ENCODE results near the gene BCAN.

The BCAN gene

DNA sequence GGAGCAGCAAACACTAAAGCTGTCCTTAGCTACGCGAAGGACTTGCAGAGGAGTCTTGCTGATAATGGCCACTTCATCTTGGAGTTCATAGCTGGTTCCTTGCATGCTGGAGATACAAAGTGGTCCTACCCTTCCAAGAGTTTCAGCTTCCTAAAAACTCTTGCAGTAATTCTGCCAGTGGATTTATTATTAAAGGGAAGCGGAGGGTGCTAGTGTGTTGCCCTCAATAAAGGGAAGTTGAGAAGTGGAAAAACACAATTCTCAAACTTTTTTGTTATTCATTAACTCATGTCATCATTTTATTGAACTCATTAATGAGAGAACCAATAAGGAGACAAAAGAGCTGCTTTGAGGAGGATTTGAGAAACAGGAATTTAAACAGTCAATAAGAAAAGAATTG, 29.3 kb upstream of the BCAN start:
- Histone ChIP-seq H3K9me3 (ENCODE audit: severe bottlenecking) (no peaks in the 10 kb centered on the region), H3K27ac (no peak overlapping the region), H3K36me3 (no peaks in the 10 kb centered on the region), H3K4me3 (ENCODE audit: low read depth, low read length) (no peak overlapping the region), H3K27me3 (ENCODE audit: insufficient read depth, low read depth, severe bottlenecking) (no peaks in the 10 kb centered on the region)
- TF ChIP-seq, protein P1, sequence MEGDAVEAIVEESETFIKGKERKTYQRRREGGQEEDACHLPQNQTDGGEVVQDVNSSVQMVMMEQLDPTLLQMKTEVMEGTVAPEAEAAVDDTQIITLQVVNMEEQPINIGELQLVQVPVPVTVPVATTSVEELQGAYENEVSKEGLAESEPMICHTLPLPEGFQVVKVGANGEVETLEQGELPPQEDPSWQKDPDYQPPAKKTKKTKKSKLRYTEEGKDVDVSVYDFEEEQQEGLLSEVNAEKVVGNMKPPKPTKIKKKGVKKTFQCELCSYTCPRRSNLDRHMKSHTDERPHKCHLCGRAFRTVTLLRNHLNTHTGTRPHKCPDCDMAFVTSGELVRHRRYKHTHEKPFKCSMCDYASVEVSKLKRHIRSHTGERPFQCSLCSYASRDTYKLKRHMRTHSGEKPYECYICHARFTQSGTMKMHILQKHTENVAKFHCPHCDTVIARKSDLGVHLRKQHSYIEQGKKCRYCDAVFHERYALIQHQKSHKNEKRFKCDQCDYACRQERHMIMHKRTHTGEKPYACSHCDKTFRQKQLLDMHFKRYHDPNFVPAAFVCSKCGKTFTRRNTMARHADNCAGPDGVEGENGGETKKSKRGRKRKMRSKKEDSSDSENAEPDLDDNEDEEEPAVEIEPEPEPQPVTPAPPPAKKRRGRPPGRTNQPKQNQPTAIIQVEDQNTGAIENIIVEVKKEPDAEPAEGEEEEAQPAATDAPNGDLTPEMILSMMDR (IDR thresholded peaks at IDR 0.05; ENCODE audit: low read depth, low read length), result no peak
- no peak for DNase-seq

DNA sequence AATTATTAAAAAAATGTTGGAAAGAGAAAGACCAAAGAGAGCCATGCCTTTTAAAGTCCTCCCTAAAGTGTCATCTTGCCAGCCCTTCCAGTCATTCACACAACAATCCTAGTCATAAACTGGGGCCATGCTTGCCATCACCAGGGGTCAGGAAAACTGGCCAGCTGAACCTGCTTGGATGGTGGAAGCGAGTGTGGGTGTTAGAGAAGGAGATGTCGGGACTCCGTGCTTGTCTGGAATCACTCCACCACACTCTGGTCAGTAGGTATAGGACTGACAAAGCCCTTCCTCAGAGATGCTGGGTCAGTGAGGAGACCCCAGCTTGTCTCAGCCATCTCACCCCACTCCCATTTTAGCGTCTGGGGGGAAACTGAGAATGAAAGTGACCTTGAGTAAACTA, 26.0 kb upstream of the BCAN start:
- no peaks in the 10 kb centered on the region for H3K36me3 ChIP-seq
- TF ChIP-seq, protein P1 (IDR thresholded peaks at IDR 0.05; ENCODE audit: low read depth, low read length), result no peak
- DNase-seq, result no peak
- H3K27ac ChIP-seq, result no peak overlapping the region
- H3K4me3 ChIP-seq (ENCODE audit: low read depth, low read length), result no peak overlapping the region
- H3K9me3 ChIP-seq (ENCODE audit: severe bottlenecking), result no peaks in the 10 kb centered on the region
- no peaks in the 10 kb centered on the region for H3K27me3 ChIP-seq (ENCODE audit: insufficient read depth, low read depth, severe bottlenecking)

DNA sequence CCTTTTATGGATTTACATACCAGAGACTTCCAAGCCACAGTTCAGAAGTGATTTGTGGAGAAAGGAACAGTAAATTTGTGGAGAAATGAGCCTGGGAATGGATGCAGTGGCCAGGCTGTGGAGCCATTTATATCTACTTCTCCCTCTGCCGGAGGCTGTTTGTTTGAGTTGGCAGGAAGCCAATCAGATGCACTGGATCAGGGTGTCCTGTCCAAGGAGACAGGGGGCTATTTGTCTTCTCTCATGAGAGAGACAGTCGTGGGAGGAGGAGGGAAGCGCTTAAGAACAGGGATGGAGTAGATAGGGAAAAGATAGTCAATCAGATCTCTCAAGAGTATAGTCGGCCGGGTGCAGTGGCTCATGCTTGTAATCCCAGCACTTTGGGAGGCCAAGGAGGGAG, 25.5 kb upstream of the BCAN start:
- TF ChIP-seq, protein P1 (IDR thresholded peaks at IDR 0.05; ENCODE audit: low read depth, low read length), result 0 out of 2 replicates have a peak, but pooled peaks have one; percentile 10
- DNase-seq, result peak; percentile 70
- no peak overlapping the region for H3K27ac ChIP-seq
- no peaks in the 10 kb centered on the region for H3K36me3 ChIP-seq
- H3K4me3 ChIP-seq (ENCODE audit: low read depth, low read length), result no peak overlapping the region
- no peaks in the 10 kb centered on the region for H3K9me3 ChIP-seq (ENCODE audit: severe bottlenecking)
- H3K27me3 ChIP-seq (ENCODE audit: insufficient read depth, low read depth, severe bottlenecking), result no peaks in the 10 kb centered on the region

DNA sequence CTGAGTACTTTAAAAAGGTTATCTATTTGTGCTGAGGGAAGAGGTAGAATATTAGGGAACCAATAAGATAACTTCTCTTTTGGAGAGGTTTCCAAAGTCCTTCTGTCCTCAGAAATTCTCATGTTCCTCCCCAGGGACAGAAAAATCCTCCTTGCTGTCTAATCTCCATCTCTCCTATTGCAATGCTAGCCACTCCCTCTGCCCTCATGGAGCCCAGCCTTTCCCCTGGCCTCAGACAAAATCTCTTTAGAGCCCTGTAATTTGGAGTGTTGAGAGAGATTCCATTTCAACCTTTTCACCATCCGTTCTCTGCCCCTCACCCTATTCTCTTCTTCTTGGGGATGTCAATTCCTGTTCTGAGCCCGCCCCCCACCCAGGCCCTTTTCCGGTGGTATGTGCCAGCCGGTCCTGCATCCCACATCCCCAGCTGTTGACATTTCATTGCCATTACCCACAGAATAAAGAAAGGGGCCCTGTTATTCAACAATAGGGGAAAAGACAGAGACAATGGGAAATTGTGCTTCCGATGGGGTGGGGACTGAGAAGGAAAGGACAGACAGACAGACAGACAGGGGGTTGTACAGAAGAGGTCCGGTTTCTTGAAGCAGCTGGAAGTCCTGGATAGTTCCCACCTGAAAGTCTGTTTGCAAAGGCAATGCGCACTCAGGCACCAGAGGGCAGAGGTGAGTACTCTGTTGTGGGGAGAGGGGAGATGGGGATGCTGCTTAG, 22.9 kb upstream of the BCAN start, which contains the start of gene HAPLN2:
HAPLN2 (plus strand) TSS at position 563 of the 729 bp plus-strand sequence. CDS start 4,076 bp downstream, outside the sequence.
- Histone ChIP-seq H3K27me3 (ENCODE audit: insufficient read depth, low read depth, severe bottlenecking) (peaks cover 4% of the 10 kb centered on the region), H3K36me3 (no peaks in the 10 kb centered on the region), H3K9me3 (ENCODE audit: severe bottlenecking) (no peaks in the 10 kb centered on the region), H3K27ac (no peak within 1 kb of the TSS), H3K4me3 (ENCODE audit: low read depth, low read length) (no peak within 1 kb of the TSS)
- peak; percentile 85 for DNase-seq
- TF ChIP-seq, protein P1 (IDR thresholded peaks at IDR 0.05; ENCODE audit: low read depth, low read length), result peak; percentile 95

DNA sequence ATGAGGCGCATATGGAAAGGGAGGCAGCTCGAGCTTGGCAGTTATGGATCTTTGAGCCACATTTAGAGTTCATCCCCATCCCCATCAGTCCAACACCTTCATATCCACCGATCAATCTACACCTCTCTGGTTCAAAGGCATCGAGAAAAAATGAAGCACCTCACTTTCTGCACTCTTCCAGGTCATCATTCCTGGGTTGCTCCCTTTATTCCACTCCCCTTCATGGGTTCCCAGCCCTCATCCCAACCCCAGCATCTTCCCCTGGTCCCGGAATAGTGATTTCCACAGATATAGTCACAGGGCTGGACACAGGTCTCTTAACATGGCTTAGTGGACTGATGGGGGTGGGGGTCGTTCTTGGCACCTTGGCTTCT, 22.3 kb upstream of the BCAN start:
- no peaks in the 10 kb centered on the region for H3K9me3 ChIP-seq (ENCODE audit: severe bottlenecking)
- TF ChIP-seq, protein P1 (IDR thresholded peaks at IDR 0.05; ENCODE audit: low read depth, low read length), result no peak
- H3K36me3 ChIP-seq, result no peaks in the 10 kb centered on the region
- no peak for DNase-seq
- no peak overlapping the region for H3K27ac ChIP-seq
- H3K27me3 ChIP-seq (ENCODE audit: insufficient read depth, low read depth, severe bottlenecking), result peaks cover 6% of the 10 kb centered on the region
- H3K4me3 ChIP-seq (ENCODE audit: low read depth, low read length), result no peak overlapping the region
